IPS DF 4.7 (cell line): ENCODE results near the gene AGFG2.

ENCODE experiments used
- DNase-seq: peaks from one replicate; pipeline ENCODE4 v3.0.0-alpha.2; 2013; ENCODE audit warnings: low spot score; ENCODE audit errors: extremely low read depth

Gene AGFG2

DNA sequence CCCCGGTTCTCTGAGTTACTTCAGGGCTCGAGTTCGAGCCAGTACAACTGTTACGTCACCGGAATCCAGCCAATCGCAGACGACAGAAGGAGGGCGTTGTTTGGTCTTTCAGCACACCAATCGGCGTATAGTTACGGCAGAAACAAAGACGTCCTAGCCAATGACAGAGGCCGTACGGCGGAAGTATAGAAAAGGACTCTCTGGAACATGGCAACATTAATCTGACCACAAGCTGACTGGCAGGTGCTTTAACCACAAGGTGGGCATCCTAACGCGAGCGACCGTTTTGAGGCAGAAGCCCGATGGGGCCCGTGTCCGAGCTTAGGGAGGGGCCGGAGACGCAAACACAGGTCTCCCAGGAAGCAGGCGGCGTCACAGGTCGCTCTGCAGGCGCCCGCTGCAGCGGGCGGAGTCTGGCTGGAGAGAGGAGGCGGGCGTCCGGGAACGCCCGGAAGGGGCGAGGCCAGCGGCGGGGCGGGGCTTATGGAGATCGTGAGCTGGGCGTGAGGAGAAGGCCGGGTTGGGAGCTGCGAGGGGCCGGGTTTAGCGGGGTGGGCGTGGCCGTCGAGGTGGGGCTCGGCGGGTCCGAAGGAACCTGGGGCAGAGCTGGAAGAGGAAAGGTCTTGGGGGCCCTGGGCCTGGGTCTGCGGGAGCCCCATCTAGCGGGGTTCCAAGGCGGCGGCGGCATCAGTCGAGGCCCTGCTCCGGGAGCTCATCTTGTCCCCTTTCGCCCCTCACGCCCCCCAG is 73.2 kb downstream of the AGFG2 start, which contains the start of gene MOSPD3:
Gene MOSPD3 (plus strand): TSS at position 558 of the 747 bp plus-strand sequence. CDS start 252 bp downstream, outside the sequence.
- DNase-seq, result peak; percentile 100

DNA sequence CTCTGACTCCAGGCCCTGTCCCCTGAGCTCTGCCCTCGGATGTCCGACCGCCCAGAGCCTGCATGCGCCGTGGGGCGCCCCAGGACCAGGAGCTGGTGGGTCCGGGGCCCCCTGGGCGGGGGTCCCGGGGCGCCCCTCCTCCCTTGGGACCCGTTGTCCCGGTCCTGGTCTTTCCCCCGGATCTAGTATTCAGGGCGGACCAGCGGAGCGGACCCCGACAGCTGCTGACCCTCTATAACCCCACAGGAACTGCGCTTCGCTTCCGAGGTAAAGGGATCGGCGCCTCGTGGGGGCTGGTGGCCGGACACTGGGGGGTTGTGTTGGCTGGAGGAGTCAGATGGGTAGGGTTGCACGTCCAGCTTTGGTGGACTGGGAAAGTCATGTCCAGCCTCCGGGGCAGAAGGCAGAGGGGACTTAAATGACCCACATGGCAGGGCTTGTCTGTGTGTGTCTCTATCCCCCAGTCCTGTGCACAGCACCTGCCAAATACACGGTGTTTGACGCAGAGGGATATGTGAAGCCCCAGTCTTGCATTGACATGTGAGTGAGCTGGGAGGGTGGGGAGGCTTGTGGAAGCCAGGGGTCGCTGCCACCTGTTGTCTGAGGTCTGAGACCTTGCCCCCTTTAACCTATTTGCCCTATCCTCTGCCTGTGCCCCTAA is 73.9 kb downstream of the AGFG2 start:
- DNase-seq, result no peak

DNA sequence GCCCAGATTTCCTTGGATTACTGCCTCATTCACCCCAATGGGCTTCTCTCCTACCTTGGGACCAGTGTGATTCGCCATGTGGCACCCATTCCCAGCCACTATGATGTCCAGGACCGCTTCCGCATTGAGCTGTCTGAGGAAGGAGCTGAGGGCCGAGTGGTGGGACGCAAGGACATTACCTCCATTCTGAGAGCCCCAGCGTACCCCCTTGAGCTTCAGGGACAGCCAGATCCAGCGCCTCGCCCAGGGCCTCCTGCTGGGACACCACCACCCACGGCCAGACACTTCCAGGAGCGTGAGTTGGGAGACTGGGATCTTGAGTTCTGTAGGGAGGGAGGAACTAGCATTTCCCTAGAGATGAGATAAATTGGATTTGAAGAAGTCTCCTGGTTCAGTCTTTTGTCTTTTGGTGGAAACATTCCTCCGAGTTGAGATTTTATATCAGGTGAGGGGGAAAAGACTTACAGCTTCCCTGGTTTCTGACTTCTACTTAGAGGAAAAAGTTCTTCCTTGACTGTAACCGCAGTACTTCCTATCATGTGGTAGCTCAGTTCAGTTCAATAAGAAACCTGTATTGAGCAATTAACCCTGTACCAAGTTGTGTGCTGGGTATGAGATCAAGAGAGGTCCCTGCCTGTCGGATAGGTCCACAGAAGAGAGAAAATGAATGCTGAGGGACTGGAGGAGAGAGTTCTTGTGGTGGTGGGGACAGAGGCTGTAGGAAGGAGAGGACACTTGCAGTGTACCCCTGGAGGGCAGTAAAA is 74.6 kb downstream of the AGFG2 start:
- no peak for DNase-seq

DNA sequence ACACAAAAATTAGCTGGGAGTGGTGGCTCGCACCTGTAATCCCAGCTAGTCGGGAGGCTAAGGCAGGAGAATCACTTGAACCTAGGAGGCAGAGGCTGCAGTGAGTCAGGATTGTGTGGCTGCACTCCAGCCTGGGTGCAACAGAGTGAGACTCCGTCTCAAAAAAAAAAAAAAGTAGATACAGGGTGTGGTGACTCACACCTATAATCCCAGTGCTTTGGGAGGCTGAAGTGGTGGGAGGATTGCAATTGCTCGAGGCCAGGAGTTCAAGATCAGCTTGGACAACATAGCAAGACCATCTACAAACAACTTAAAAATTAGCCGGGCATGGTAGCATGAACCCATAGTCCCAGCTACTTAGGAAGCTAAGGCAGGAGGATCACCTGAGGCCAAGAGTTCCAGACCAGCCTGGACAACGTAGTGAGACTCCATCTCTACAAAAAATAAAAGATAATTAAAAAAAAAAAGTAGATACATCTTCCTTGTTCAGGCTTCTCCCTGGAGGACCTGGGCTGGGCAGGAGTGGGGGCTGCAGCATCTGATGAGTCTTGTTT is 75.4 kb downstream of the AGFG2 start:
- DNase-seq, result no peak
